HG03175 (cell line): Measurements from ENCODE around the gene ZNF740.

ENCODE experiments used
- ATAC-seq: cut with Tn5 transposase; IDR thresholded peaks from one replicate; pipeline ENCODE4 v1.9.1; 2021; ENCODE audit warnings: mild to moderate bottlenecking, moderate library complexity; ENCODE audit not compliant: unreplicated experiment

The ZNF740 gene

GRCh38 chr12:53212931-53213330 lies 32.4 kb downstream of the ZNF740 start:
- no peak for ATAC-seq

DNA sequence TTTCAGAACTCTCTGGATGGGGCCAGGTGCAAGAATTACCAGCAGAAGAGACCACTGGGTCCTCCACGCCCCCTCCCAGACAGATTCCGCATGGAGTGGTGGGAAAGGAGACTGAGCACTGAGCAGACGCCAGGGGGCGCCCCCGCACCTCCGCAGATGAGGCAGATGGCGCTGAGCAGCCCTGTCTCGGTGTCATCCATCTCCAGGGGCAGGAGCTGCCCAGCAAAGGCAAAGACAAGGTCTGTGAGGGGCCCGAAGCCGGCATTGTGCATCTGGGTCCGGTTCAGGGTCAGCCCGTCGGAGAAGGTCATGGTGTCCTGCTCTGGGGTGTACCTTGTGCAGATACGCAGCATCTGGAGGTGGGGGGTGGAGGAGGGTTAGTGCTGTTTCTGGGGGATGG lies 32.8 kb downstream of the ZNF740 start:
- no peak for ATAC-seq

- no peak for ATAC-seq
Observed at GRCh38 chr12:53214221-53214620, 33.7 kb downstream of the ZNF740 start.

GRCh38 chr12:53214687-53215455 lies 34.3 kb downstream of the ZNF740 start:
- ATAC-seq, result no peak

- ATAC-seq, result no peak
Observed at GRCh38 chr12:53215497-53215896, 35.0 kb downstream of the ZNF740 start.

DNA sequence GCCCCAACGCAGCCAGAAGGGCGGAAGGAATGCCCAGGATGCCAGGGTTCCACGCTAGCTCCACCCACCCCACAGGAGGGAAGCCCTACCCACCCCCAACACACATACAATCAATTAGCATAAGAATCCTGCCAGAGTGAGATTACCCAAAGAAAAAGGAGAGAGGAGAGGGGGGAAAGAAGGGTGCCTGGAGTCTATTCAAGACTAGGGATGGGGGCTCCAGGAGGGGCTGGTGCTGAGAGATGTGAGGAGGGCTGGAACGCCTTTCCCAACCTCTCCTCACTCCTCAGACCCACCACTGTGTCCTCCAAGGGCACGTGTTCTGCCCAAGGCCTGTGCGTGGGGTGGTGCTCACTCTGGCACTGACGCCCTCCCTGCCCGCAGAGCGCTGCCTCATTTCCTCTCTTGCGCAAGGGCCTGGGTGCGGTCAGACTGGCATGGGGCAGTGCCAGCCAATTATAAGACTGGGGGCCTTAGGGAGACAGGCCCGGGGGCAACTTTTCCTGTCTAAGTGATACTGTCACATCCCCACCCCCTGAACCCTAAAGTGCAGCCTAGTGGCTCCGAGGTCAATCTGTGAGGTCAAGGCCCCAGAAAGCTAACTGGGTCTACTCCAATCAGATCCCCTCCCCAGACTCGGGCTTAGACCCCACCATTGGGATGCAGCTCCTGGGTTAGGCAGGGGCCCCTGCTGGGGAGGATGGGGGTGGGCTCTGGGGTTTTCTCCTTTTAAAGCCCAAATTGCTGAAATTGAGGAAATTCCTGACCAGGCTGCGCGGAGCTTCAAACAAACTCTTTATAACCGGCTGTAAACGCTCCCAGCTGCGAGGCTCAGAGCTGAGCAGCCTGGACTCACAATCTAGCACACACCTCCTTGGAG lies 36.8 kb downstream of the ZNF740 start:
- ATAC-seq, result no peak

GRCh38 chr12:53217931-53218307 lies 37.4 kb downstream of the ZNF740 start:
- ATAC-seq, result no peak

DNA sequence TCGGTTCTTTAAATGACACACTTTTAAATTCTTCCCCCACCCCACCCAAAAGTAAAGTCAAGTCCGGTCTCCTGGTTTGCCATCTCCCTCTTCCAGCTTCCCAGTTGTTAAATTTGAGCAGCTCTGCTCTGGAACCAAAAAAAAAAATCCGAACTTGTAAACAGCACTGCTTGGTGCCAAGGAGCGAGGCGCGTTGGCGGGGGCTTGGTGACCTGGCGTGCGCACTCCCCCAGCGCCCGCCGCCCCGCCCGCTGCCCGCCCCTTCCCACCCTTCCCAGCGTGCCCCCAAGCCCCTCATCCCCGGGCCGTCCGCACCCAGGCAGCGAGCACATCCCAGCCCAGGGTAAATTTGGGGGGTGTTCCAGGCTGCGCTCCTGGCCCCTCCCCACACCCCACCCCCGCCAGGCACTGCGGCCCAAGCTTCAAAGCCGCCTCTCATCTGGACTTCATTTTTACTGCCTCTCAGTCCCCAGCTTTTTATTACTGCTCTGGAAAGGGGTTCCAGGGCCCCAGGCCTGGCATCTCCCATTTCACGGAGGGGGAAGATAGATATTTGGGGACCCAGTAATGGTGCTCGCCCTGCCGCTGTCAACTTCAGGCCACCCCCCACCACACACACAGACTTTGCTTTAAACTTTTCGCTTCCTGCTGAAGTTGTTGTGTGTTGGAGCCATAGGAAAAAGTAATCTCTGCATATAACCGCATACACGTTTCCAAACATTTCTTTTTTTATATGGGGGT lies 38.2 kb downstream of the ZNF740 start:
- no peak for ATAC-seq

DNA sequence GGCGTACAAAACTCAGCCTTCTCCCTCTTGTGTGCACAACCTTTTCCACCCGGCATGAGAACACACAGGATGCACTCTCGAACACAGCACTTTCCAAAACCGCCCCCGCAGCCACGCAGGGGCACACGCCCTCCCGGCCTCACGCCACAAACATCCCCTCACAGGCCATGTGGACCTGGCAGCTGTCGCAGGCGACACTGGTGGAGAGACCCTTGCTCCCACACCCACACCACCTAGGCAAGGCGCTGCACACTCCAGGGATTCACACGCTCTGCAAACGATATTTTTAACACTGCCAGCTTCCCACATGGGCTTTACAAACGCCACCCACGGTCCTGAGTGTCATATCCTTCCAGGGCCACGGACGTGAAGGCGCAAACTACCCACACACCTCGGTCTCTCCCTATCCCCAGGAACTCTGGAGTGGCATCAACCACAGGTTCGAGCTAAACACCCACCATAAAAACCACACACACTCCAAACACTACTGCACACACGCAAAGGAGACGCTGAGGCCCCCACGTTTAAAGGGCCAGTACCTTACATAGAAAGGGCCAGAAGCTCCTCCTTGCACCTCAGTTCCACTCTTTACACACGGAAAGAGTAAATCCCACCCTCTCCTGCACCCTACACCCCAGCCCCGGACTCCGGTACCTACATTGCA lies 38.9 kb downstream of the ZNF740 start:
- peak; percentile 5 for ATAC-seq

DNA sequence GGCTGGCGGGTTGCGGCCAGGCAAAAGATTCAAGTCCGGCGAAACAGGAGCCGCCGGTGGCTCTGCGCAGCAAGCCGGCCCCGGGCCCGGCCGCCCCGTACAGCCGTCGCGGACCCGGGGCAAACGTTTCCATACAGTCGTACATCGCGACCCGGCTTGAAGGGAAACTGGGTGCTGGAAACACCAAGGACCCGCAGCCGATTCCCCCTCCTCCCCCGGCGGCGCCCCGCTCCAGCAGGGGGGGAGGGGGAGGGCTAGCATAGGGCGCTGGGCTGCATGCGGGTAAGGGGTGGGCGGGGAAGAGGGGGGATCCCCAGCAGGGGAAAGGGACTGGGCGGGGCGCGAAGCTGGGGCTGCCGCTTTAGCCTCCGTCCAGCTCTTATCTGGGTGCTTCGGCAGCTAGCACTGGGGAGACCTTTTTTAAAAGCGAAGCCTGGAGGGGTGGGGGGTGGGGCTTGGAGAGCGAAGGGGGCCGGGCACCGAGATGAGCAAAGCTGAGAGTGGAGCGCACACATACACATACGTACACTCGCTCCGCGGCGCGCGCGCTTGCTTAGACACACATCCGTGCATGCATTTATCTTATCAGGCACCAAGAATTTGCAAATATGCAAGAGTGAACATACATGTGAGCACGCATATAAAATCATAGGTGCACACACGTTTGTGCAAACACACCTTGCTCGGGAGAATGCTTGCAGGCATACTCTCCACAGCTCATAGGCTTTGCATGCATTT lies 39.6 kb downstream of the ZNF740 start:
- ATAC-seq, result peak; percentile 45

GRCh38 chr12:53220694-53221202 lies 40.2 kb downstream of the ZNF740 start:
- ATAC-seq, result peak; percentile 52

DNA sequence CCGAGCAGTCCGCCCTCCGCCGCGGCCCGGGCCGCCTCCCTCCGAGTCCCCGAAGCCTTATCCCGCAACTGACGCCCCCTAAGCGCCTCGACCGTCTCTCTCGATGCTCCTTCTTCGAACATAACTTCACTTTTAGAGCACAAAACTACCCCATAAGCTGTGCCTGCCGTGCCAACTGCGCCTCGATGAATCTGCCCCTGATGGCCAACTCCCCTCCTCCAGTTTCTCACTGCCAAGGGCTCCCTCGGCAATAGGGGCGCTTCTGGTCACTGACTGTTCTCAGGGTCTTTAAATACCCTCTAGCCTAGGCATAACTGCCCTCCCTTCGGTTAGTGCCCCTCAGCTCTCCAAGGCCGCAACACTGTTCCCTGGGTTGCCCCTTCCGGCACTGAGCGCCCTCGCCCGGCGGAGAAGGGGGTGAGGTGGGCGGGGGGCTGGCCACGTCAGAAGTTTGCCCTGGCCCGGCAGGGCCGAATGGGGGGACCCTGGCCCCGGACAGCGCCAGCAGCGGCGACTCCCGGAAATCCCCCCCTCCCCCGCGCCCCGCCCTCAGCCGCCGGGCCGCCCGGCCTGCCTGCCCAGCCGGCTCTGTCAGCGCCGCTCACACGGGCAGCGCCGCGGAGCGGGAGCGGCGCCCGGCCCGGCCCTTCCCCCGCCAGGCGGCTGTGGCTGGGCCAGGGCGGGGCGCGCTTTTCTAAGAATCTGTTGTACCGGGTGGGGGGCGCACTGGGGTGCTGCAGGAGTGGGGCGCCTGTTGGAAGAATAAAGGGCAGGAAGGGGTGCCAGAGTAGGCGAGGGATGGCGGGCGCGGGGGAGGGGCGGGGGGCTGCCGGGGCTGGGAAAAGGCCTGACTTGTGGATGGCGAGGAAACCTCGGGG lies 40.9 kb downstream of the ZNF740 start:
- peak; percentile 29 for ATAC-seq

DNA sequence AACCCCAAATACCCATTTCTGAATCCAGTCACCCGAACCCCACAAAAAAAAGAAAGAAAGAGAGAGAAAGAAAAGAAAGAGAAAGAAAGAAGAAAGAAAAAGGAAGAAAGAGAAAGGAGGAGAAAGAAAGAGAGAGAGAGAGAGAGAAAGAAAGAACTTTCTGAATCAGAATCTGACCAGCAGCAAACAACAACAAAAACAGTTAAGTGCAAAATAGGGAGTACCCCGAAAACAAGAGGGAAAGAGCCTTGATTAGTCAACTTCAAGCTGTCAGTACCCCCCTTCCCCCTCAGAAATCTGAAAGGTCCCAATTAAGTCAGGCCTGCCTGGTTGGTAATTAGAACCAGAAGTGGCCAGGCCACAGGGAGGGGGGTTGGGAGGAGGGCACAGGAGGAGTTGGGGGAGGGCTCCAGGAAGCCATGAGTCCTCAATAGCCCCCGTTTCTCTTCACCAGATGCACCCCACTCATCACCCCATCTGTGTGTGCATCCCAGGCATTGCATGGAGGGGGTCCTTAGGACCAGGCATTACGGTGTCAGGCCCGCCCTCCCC lies 41.7 kb downstream of the ZNF740 start:
- no peak for ATAC-seq

- no peak for ATAC-seq
Observed at GRCh38 chr12:53222806-53223261, 42.3 kb downstream of the ZNF740 start.

GRCh38 chr12:53223389-53224060 lies 43.0 kb downstream of the ZNF740 start:
- no peak for ATAC-seq

DNA sequence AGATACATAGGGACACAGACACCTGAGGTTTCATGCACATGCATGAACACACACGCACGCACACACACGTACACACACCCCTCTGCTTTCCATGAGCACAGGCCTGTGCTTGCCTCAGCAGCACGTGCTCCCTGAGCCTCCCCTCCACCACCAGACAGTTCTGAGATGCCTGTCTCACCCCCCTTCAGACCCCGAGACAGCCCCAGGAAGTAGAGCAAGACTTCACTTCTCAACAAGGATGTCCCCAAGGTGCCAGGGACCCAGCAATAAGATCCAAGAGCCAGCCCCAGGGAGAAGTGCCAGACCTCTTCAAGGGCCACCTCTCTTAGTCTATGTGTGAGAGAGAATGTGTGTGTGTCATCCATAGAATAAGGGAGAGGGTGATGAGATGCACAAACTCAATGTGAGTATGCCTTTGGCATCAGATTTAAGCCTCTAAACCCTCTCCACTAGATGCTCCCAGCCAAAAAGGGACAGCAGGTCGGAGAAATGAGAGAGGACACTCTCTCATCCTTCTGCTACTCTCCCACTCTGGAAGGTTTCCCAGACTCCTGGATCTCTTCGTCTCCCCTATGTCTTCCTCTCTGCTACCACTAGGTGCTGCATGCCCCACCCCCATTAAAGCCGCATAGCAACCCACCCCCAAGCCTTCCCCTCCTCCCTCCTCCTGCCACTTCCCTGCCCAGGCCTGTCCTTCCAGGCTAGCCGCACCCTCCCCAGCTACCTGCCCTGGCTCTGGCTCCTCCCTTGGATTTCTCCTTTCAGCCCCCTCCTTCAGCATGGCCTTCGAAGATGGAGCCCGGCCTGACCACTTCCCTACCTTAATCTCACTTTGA lies 43.8 kb downstream of the ZNF740 start:
- no peak for ATAC-seq
